ENCODE measurements around the gene IRF2BP2. TPM values are rescaled to one million over a fixed set of nuclear protein-coding genes. Genes with fewer than 3 reads are reported as not detected.
A peak's percentile ranks its signal among the peaks of the same experiment; 100 is the strongest.

Gene IRF2BP2
- total and polyA plus RNA-seq, 2 of the 13 experiments (the other 11 are each of a cell fraction or from before 2014, with no cell fraction given), result 140 to 147 TPM

DNA sequence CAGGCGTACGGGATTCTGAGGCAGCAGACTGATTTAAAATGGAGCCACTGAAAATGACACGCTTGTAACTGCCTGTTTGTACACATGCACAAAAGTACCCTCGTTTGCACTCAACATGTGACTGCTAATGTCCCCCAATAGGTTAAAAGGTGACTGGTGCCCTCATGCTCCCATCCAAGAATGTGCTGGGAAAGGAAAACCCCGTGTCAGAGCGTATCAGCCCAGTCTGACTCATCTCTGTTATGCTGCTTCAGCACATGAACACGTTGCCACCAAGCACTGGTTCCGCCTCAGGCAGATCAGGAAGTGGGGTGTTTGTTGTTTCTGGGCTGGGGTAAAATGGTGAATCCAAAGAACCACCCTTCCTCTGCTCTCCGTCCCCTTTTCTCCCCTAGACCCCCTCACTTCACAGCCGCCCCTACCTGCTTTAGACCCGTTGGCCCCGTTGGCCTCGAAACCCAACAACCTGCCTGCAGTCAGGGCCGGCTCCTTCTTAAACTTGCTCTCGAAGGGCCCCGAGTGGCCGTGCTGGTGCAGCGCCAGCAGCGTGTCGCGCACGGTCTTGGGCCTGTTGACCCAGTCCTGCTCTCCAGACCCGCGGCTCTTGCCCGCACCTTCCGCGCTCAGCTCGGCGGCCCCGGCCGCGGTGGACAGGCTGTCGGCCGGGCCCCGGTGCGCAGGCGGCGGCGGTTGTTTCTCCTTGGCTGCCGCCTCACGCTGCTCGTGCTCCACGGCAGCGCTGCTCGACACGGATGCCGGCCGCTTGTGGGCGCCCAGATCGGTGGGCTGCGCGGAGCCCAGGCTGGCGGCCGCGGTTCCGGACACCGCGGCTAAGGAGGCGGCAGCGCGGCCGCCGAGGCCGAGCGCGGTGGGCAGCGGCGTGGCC is 1.7 kb downstream of the IRF2BP2 start (continued):
- TF ChIP-seq ZNF280D (CRISPR knock-in tag; IDR thresholded peaks at IDR 0.05), result no peak
- no peak for TF ChIP-seq TERF1 (CRISPR knock-in tag; IDR thresholded peaks at IDR 0.05)
- no peak; the same call in 1 of the 2 replicates for TF ChIP-seq ZNF552 (CRISPR knock-in tag; IDR thresholded peaks at IDR 0.05; ENCODE audit: borderline replicate concordance)
- peak; percentile 66 for TF ChIP-seq DR1 (CRISPR knock-in tag; IDR thresholded peaks at IDR 0.05)
- TF ChIP-seq IKZF4 (CRISPR knock-in tag; IDR thresholded peaks at IDR 0.05; ENCODE audit: borderline replicate concordance, low read depth, not compliant biosample characterization), result no peak
- TF ChIP-seq HMGA1 (CRISPR knock-in tag; conservative IDR thresholded peaks at IDR 0.05), result no peak
- TF ChIP-seq RNF219 (CRISPR knock-in tag; IDR thresholded peaks at IDR 0.05), result no peak
- peak; percentile 84 for TF ChIP-seq FOXK2 (IDR thresholded peaks at IDR 0.05)
- TF ChIP-seq TGIF2 (CRISPR knock-in tag; IDR thresholded peaks at IDR 0.05), result peak; percentile 60
- TF ChIP-seq, protein P1, sequence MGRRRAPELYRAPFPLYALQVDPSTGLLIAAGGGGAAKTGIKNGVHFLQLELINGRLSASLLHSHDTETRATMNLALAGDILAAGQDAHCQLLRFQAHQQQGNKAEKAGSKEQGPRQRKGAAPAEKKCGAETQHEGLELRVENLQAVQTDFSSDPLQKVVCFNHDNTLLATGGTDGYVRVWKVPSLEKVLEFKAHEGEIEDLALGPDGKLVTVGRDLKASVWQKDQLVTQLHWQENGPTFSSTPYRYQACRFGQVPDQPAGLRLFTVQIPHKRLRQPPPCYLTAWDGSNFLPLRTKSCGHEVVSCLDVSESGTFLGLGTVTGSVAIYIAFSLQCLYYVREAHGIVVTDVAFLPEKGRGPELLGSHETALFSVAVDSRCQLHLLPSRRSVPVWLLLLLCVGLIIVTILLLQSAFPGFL (CRISPR knock-in tag; IDR thresholded peaks at IDR 0.05), result no peak
- TF ChIP-seq SALL1 (CRISPR knock-in tag; IDR thresholded peaks at IDR 0.05), result peak; percentile 71
- TF ChIP-seq ZNF703 (CRISPR knock-in tag; IDR thresholded peaks at IDR 0.05; ENCODE audit: borderline replicate concordance), result peak; percentile 72
- TF ChIP-seq ZNF253 (CRISPR knock-in tag; IDR thresholded peaks at IDR 0.05; ENCODE audit: borderline replicate concordance), result no peak
- TF ChIP-seq, protein P2, sequence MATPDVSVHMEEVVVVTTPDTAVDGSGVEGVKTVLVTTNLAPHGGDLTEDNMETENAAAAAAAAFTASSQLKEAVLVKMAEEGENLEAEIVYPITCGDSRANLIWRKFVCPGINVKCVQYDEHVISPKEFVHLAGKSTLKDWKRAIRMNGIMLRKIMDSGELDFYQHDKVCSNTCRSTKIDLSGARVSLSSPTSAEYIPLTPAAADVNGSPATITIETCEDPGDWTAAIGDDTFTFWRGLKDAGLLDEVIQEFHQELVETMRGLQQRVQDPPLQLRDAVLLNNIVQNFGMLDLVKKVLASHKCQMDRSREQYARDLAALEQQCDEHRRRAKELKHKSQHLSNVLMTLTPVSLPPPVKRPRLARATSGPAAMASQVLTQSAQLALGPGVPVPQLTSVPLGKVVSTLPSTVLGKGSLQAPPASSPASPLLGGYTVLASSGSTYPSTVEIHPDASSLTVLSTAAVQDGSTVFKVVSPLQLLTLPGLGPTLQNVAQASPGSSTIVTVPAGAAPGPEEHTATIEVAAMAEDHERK (CRISPR knock-in tag; IDR thresholded peaks at IDR 0.05; ENCODE audit: low read depth), result no peak
- TF ChIP-seq ZGPAT (CRISPR knock-in tag; IDR thresholded peaks at IDR 0.05), result peak; percentile 22; the same call in 1 of the 2 replicates
- no peak for TF ChIP-seq ZNF746 (CRISPR knock-in tag; IDR thresholded peaks at IDR 0.05)
- TF ChIP-seq KAT7 (CRISPR knock-in tag; IDR thresholded peaks at IDR 0.05; ENCODE audit: borderline replicate concordance), result peak; percentile 98

Measured in HepG2 (cell line).